ENCODE results near the gene RET. TPM values are rescaled to one million over a fixed set of nuclear protein-coding genes. Genes with fewer than 3 reads are reported as not detected.

Gene RET
- total and polyA plus RNA-seq, 2 of the 8 experiments (the other 6 are each of a cell fraction or from before 2014, with no cell fraction given) = 6.7 to 8.4 TPM

DNA sequence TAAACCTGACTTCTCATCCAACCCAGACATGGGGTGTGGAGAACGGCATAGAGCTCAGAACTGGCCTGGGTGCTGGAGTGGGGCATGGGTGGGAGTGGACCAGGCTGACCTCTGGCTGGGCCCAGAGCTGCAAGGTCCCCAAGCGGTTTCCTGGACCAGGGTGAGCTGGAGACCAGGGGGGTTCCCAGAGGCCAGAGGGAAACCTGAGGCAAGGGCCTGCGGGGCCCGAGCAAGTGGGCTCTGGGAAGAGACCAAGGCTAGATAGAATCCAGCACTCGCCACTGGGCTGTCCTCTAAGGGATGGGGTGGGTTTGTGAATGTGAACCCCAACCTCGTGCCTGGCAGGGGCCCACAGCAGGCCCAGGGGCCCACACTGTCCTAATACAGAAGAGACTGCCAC, 39.4 kb upstream of the RET start:
- Histone ChIP-seq H3K14ac (ENCODE audit: insufficient read length) (no peak overlapping the region), H3K36me3 (ENCODE audit: control insufficient read depth in 2 of 4, insufficient read depth in 4 of 4, low read length in 3 of 4) (no peaks in the 10 kb centered on the region), H3K4me2 (ENCODE audit: insufficient read depth in 1 of 2, low read depth in 2 of 2, low read length in 2 of 2) (no peak overlapping the region), H4K20me1 (replicated peaks in 1 of 2; ENCODE audit: control insufficient read depth in 1 of 2, insufficient read depth in 2 of 2, low read length in 2 of 2) (no peaks in the 10 kb centered on the region), H3K18ac (ENCODE audit: extremely low read depth, low read length) (no peak overlapping the region), H3K27ac (ENCODE audit: low read depth, low read length) (no peak overlapping the region), H2BK120ac (replicated peaks; ENCODE audit: low read depth, low read length) (no peak overlapping the region), H3K79me2 (ENCODE audit: control insufficient read depth in 1 of 2, insufficient read depth in 2 of 2, low read length in 2 of 2) (no peaks in the 10 kb centered on the region), H3K23me2 (ENCODE audit: low read depth, low read length) (peaks cover 1% of the 10 kb centered on the region; the same call in 1 of the 2 replicates), H3K27me3 (replicated peaks in 1 of 4; ENCODE audit: control insufficient read depth in 3 of 4, extremely low read depth in 1 of 4, insufficient read depth in 3 of 4, low read length in 3 of 4) (no peaks in the 10 kb centered on the region), H2BK12ac (ENCODE audit: low read depth, low read length) (no peak overlapping the region), H3K56ac (replicated peaks; ENCODE audit: insufficient read length, low read depth, low read length) (no peak overlapping the region), H3K4me3 (ENCODE audit: extremely low read depth in 1 of 4, insufficient read depth in 2 of 4, low read depth in 3 of 4, low read length in 4 of 4) (no peak overlapping the region), H2BK15ac (ENCODE audit: low read length) (0 out of 2 replicates have a peak overlapping the region, but pooled peaks have one; percentile 8), H4K8ac (ENCODE audit: extremely low read depth, insufficient read depth, low read length) (no peak overlapping the region), H2BK20ac (ENCODE audit: low read length) (no peak overlapping the region), H3K9ac (replicated peaks in 1 of 4; ENCODE audit: extremely low read depth in 1 of 4, low read depth in 3 of 4, low read length in 3 of 4) (no peak overlapping the region), H2AFZ (ENCODE audit: low read length) (no peak overlapping the region), H4K91ac (replicated peaks; ENCODE audit: insufficient read length, low read length) (no peak overlapping the region), H3K79me1 (ENCODE audit: low read depth, low read length) (no peaks in the 10 kb centered on the region), H2AK5ac (ENCODE audit: low read depth, low read length) (no peak overlapping the region), H4K5ac (ENCODE audit: insufficient read length, low read depth, low read length) (no peak overlapping the region), H3K4ac (replicated peaks; ENCODE audit: insufficient read length, low read depth, low read length) (no peak overlapping the region), H3K9me3 (ENCODE audit: insufficient read depth in 2 of 2, low read depth in 1 of 2, low read length in 1 of 2) (peaks cover 0 to 5% of the 10 kb centered on the region in 2 experiments; a peak in 1 of 4 replicates), H3K23ac (ENCODE audit: insufficient read length) (no peak overlapping the region), H2BK5ac (ENCODE audit: low read depth, low read length) (no peak overlapping the region), H3K4me1 (replicated peaks in 1 of 4; ENCODE audit: control insufficient read depth in 3 of 4, insufficient read depth in 4 of 4, low read length in 3 of 4) (peaks cover 0 to 4% (median 0%) of the 10 kb centered on the region in 4 experiments; a peak in 1 of 7 replicates)
- TF ChIP-seq GTF2F1 (IDR thresholded peaks at IDR 0.05; ENCODE audit: borderline replicate concordance, low read depth, low read length) (no peak), NRF1 (IDR thresholded peaks at IDR 0.05; ENCODE audit: low read depth, low read length) (no peak), KDM5A (IDR thresholded peaks at IDR 0.05; ENCODE audit: low read length) (no peak), RAD21 (IDR thresholded peaks at IDR 0.05 in 1 of 2, conservative IDR thresholded peaks at IDR 0.05 in 1 of 2; ENCODE audit: low read depth in 2 of 2, low read length in 2 of 2) (no peak), JUND (IDR thresholded peaks at IDR 0.05; ENCODE audit: low read length) (no peak), RNF2 (IDR thresholded peaks at IDR 0.05; ENCODE audit: borderline replicate concordance, low read depth, low read length, missing control alignments, poor library complexity, severe bottlenecking) (no peak), SIRT6 (IDR thresholded peaks at IDR 0.05; ENCODE audit: low read length) (no peak), POLR2A (IDR thresholded peaks at IDR 0.05; ENCODE audit: control extremely low read depth in 1 of 2, low read depth in 2 of 2, low read length in 2 of 2) (no peak), BACH1 (IDR thresholded peaks at IDR 0.05; ENCODE audit: low read length) (no peak)
- TF ChIP-seq, protein P1, sequence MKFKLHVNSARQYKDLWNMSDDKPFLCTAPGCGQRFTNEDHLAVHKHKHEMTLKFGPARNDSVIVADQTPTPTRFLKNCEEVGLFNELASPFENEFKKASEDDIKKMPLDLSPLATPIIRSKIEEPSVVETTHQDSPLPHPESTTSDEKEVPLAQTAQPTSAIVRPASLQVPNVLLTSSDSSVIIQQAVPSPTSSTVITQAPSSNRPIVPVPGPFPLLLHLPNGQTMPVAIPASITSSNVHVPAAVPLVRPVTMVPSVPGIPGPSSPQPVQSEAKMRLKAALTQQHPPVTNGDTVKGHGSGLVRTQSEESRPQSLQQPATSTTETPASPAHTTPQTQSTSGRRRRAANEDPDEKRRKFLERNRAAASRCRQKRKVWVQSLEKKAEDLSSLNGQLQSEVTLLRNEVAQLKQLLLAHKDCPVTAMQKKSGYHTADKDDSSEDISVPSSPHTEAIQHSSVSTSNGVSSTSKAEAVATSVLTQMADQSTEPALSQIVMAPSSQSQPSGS (IDR thresholded peaks at IDR 0.05; ENCODE audit: low read length) = no peak
- POLR2A ChIA-PET (ENCODE audit: partially characterized antibody) = interaction anchor here (0.6 kb wide), 1 partner anchor 149 kb away, joined by 3 read pairs; no protein-coding TSS in a partner anchor
- FAIRE-seq (no peak), DNase-seq (ENCODE audit: low read depth in 1 of 2, low spot score in 2 of 2) (no peak)
- 85% methylated on average over 6 of the region's 6 CpGs; no CpG with 5 or more reads in 1 of the 2 experiments for WGBS, 2 experiments (ENCODE audit: extremely low coverage in 1 of 2, insufficient coverage in 1 of 2, insufficient read length in 1 of 2, insufficient replicate concordance in 2 of 2, low coverage in 1 of 2, low lambda C conversion rate in 2 of 2, missing lambda C conversion rate in 1 of 2)
- CTCF ChIA-PET (ENCODE audit: partially characterized antibody) = interaction anchor here (0.6 to 4.6 kb wide), 5 partner anchors 8 to 171 kb away, joined by 3 to 26 read pairs (median 4); no protein-coding TSS in a partner anchor

Measured in H1 (cell line).